HCT116 (cell line): ENCODE data around the gene SLC24A3. TPM values are rescaled to one million over a fixed set of nuclear protein-coding genes. Genes with fewer than 3 reads are reported as not detected.

Source experiments
- ATAC-seq: fragments of 200-7000 bp; cut with Tn5 transposase; 2 replicates; pipeline ENCODE4 v1.9.1; 2020; ENCODE audit warnings: mild to moderate bottlenecking, moderate library complexity
- BruUV-seq: library from RNA; stranded (reverse); fragments of 400-500 nt; replicated peaks from 2 replicates; lab custom pipeline; 2021; lab: Mats Ljungman, UMichigan
- CTCF ChIA-PET: fragments of 300-600 bp; sonication (Branson Sonifier 250); formaldehyde crosslinking; loops from one replicate; lab custom pipeline; 2021; ENCODE audit warnings: antibody characterized with exemption; lab: Charles Lee
- POLR2A ChIA-PET: fragments of 300-600, 350-600 bp; sonication (Branson Sonifier 250); formaldehyde crosslinking; loops from one replicate; lab custom pipeline; 2021; ENCODE audit warnings: antibody characterized with exemption; lab: Charles Lee
- RAD21 ChIA-PET, 2 experiments: fragments of 300-600 bp; sonication (Branson Sonifier 250); formaldehyde crosslinking; loops; one replicate each; lab custom pipeline; 2023; ENCODE audit warnings: low total read pairs in 2 of 2; ENCODE audit not compliant: uncharacterized antibody in 2 of 2, unreplicated experiment in 2 of 2, low non-redundant PET in 1 of 2; lab: Charles Lee
- DNase-seq: peaks from one replicate; pipeline ENCODE4 v3.0.0-alpha.2; 2010; ENCODE audit warnings: low read depth, low spot score
- H2AFZ ChIP-seq: fragments of 200-600 bp; shearing (Covaris generic), sonication (generic); 2 replicates; pipeline ENCODE4 v1.6.1; 2017; ENCODE audit warnings: low read depth, mixed run types, mixed read lengths, antibody characterized with exemption, low read length; ENCODE audit not compliant: poor library complexity, severe bottlenecking
- H3K27ac ChIP-seq: 2 replicates; pipeline ENCODE4 v1.5.1; 2012; ENCODE audit warnings: low read depth, low read length
- H3K27me3 ChIP-seq: fragments of 200-600 bp; sonication (generic); 2 replicates; pipeline ENCODE4 v1.6.1; 2016; ENCODE audit warnings: mixed run types, low read length, mixed read lengths; ENCODE audit not compliant: insufficient read depth
- H3K36me3 ChIP-seq, 2 experiments: fragments of 200-500 bp in 1 of 2; fragments of 200-600 bp in 1 of 2; sonication (Bioruptor generic) in 1 of 2; sonication (generic) in 1 of 2; 2 replicates each; pipeline versions ENCODE4 v1.5.1 to v1.6.1; 2014 to 2016; ENCODE audit warnings: low read length in 2 of 2, inconsistent platforms in 1 of 2, mixed read lengths in 1 of 2, mixed run types in 1 of 2; ENCODE audit not compliant: insufficient read depth in 2 of 2, control insufficient read depth in 1 of 2
- H3K4me1 ChIP-seq, 2 experiments: fragments of 200-600 bp in 1 of 2; sonication (generic) in 1 of 2; 2 replicates each; pipeline versions ENCODE4 v1.5.1 to v1.6.1; 2012 to 2017; ENCODE audit warnings: low read length in 2 of 2, inconsistent platforms in 1 of 2, mild to moderate bottlenecking in 1 of 2, mixed read lengths in 1 of 2, mixed run types in 1 of 2, moderate library complexity in 1 of 2; ENCODE audit not compliant: insufficient read depth in 2 of 2, control insufficient read depth in 1 of 2
- H3K4me2 ChIP-seq: fragments of 200-600 bp; sonication (generic); 2 replicates; pipeline ENCODE4 v1.6.1; 2017; ENCODE audit warnings: mixed run types, low read length, mixed read lengths
- H3K4me3 ChIP-seq, 2 experiments: fragments of 200-600 bp in 1 of 2; sonication (generic) in 1 of 2; replicated peaks in 1 of 2; 2 replicates each; pipeline ENCODE4 v1.5.1; 2011 to 2016; ENCODE audit warnings: low read length in 2 of 2, control low read depth in 1 of 2, low read depth in 1 of 2, mild to moderate bottlenecking in 1 of 2, mixed read lengths in 1 of 2, mixed run types in 1 of 2
- H3K79me2 ChIP-seq: fragments of 200-600 bp; sonication (generic); 2 replicates; pipeline ENCODE4 v1.6.1; 2017; ENCODE audit warnings: mild to moderate bottlenecking, mixed run types, low read length, moderate library complexity, mixed read lengths; ENCODE audit not compliant: insufficient read depth
- H3K9ac ChIP-seq: fragments of 200-600 bp; sonication (generic); 2 replicates; pipeline ENCODE4 v1.6.1; 2016; ENCODE audit warnings: low read length, mixed read lengths
- H3K9me2 ChIP-seq: fragments of 200-600 bp; sonication (generic), shearing (Covaris generic); 2 replicates; pipeline ENCODE4 v1.6.1; 2017; ENCODE audit warnings: mixed run types, mild to moderate bottlenecking, moderate library complexity; ENCODE audit not compliant: insufficient read depth
- H3K9me3 ChIP-seq, 2 experiments: fragments of 200-500 bp in 1 of 2; fragments of 200-600 bp in 1 of 2; sonication (Bioruptor generic) in 1 of 2; sonication (generic) in 1 of 2; 2 replicates each; pipeline ENCODE4 v1.6.1; 2014 to 2017; ENCODE audit warnings: low read length in 2 of 2, mixed read lengths in 2 of 2, inconsistent platforms in 1 of 2, low read depth in 1 of 2, mild to moderate bottlenecking in 1 of 2, mixed run types in 1 of 2, moderate library complexity in 1 of 2; ENCODE audit not compliant: control insufficient read depth in 1 of 2, insufficient read depth in 1 of 2
- H4K20me1 ChIP-seq: fragments of 200-600 bp; sonication (generic), shearing (Covaris generic); 2 replicates; pipeline ENCODE4 v1.6.1; 2017; ENCODE audit warnings: mixed run types, mild to moderate bottlenecking, moderate library complexity; ENCODE audit not compliant: insufficient read depth
- CEBPB ChIP-seq: IDR thresholded peaks from 2 replicates; pipeline ENCODE4 v1.6.1; 2012; ENCODE audit warnings: low read depth
- CTCF ChIP-seq, 3 experiments: fragments of 200-600 bp in 1 of 3; sonication (generic) in 1 of 3; IDR thresholded peaks in 2 of 3; conservative IDR thresholded peaks in 1 of 3; 2 replicates each; pipeline ENCODE4 v1.5.1; 2012 to 2017; ENCODE audit warnings: low read depth in 2 of 3, low read length in 2 of 3, antibody characterized with exemption in 1 of 3, borderline replicate concordance in 1 of 3, control low read depth in 1 of 3, mild to moderate bottlenecking in 1 of 3, mixed read lengths in 1 of 3, mixed run types in 1 of 3, moderate library complexity in 1 of 3; ENCODE audit not compliant: insufficient read depth in 1 of 3
- EGR1 ChIP-seq: IDR thresholded peaks from 2 replicates; pipeline ENCODE4 v1.6.1; 2012; ENCODE audit warnings: low read depth
- EZH2 ChIP-seq: fragments of 200-600 bp; sonication (generic); IDR thresholded peaks from 2 replicates; pipeline ENCODE4 v1.6.1; 2017; ENCODE audit warnings: antibody characterized with exemption, mixed run types
- EZH2phosphoT487 ChIP-seq: fragments of 200-600 bp; IDR thresholded peaks from 2 replicates; pipeline ENCODE4 v1.6.1; 2018; ENCODE audit warnings: antibody characterized with exemption, borderline replicate concordance
- FOSL1 ChIP-seq: IDR thresholded peaks from 2 replicates; pipeline ENCODE4 v1.6.1; 2012; ENCODE audit warnings: low read depth
- JUND ChIP-seq: IDR thresholded peaks from 2 replicates; pipeline ENCODE4 v1.6.1; 2012
- MAX ChIP-seq: IDR thresholded peaks from 2 replicates; pipeline ENCODE4 v1.6.1; 2012
- POLR2A ChIP-seq: IDR thresholded peaks from 2 replicates; pipeline ENCODE4 v1.7.0; 2011; ENCODE audit warnings: borderline replicate concordance; ENCODE audit not compliant: insufficient read depth, insufficient read length; ENCODE audit errors: extremely low read depth
- POLR2AphosphoS5 ChIP-seq: IDR thresholded peaks from 2 replicates; pipeline ENCODE4 v1.6.1; 2011; ENCODE audit warnings: mild to moderate bottlenecking, low read depth, low read length, moderate library complexity
- RAD21 ChIP-seq: IDR thresholded peaks from 2 replicates; pipeline ENCODE4 v1.6.1; 2012; ENCODE audit warnings: low read depth, mild to moderate bottlenecking
- SIN3A ChIP-seq: IDR thresholded peaks from 2 replicates; pipeline ENCODE4 v1.6.1; 2012; ENCODE audit warnings: low read depth
- SP1 ChIP-seq: IDR thresholded peaks from 2 replicates; pipeline ENCODE4 v1.6.1; 2012; ENCODE audit warnings: low read depth
- SRF ChIP-seq: IDR thresholded peaks from 2 replicates; pipeline ENCODE4 v1.6.1; 2012; ENCODE audit warnings: low read depth
- TCF7L2 ChIP-seq: IDR thresholded peaks from 2 replicates; pipeline ENCODE4 v1.7.0; 2011; ENCODE audit warnings: borderline replicate concordance, inconsistent platforms; ENCODE audit not compliant: insufficient read depth, insufficient read length; ENCODE audit errors: extremely low read depth
- YY1 ChIP-seq: IDR thresholded peaks from 2 replicates; pipeline ENCODE4 v1.6.1; 2011; ENCODE audit warnings: low read length, low read depth, moderate library complexity, mild to moderate bottlenecking; ENCODE audit not compliant: insufficient replicate concordance; ENCODE audit errors: extremely low read depth
- ZBTB33 ChIP-seq: IDR thresholded peaks from 2 replicates; pipeline ENCODE4 v1.6.1; 2011; ENCODE audit warnings: mild to moderate bottlenecking, low read length, moderate library complexity; ENCODE audit not compliant: insufficient replicate concordance; ENCODE audit errors: extremely low read depth
- ZFX ChIP-seq: fragments of 450-650 bp; IDR thresholded peaks from 2 replicates; pipeline ENCODE4 v1.6.1; 2017
- intact Hi-C: fragments of 100-400 bp; cut with micrococcal nuclease; formaldehyde crosslinking; loops from 2 replicates; pipeline ENCODE4 v1.10.0; 2022
- total RNA-seq: library from RNA; stranded (reverse); gene quantifications from one replicate; pipeline ENCODE4 v1.2.1, GENCODE V29; 2021; ENCODE audit not compliant: unreplicated experiment
- TF ChIP-seq, protein P1 (sequence below): IDR thresholded peaks from 2 replicates; pipeline ENCODE4 v1.6.1; 2012; ENCODE audit warnings: low read depth
- TF ChIP-seq, protein P2 (sequence below): IDR thresholded peaks from 2 replicates; pipeline ENCODE4 v1.6.1; 2012

SLC24A3 gene
- total RNA-seq, 1 experiment from 2014 or later, result not detected

- intact Hi-C loops, result no loop called here
- ChIA-PET RAD21 (no interaction called here), POLR2A (no interaction called here), CTCF (no interaction called here)
- Histone ChIP-seq H4K20me1 (no peaks in the 10 kb centered on the region), H3K9ac (no peak overlapping the region), H3K9me2 (no peaks in the 10 kb centered on the region), H3K27me3 (0 out of 2 replicates have a peak, but pooled peaks cover 3% of the 10 kb centered on the region), H3K4me3 (no peak overlapping the region), H3K27ac (no peak overlapping the region), H2AFZ (no peak overlapping the region), H3K36me3 (no peaks in the 10 kb centered on the region), H3K4me1 (no peaks in the 10 kb centered on the region), H3K9me3 (no peaks in the 10 kb centered on the region), H3K79me2 (no peaks in the 10 kb centered on the region)
- no peak for ATAC-seq
- DNase-seq, result no peak
- BruUV-seq, result no TSS peak
- TF ChIP-seq EZH2 (no peak), ZFX (no peak), EZH2phosphoT487 (no peak), EGR1 (no peak), POLR2A (no peak), SP1 (no peak), TCF7L2 (no peak), JUND (no peak), FOSL1 (no peak), SIN3A (no peak), YY1 (no peak), CTCF (IDR thresholded peaks at IDR 0.05 in 2 of 3, conservative IDR thresholded peaks at IDR 0.05 in 1 of 3; ENCODE audit: borderline replicate concordance in 1 of 3, insufficient read depth in 1 of 3, low read depth in 2 of 3, low read length in 2 of 3) (no peak), SRF (no peak), ZBTB33 (no peak), RAD21 (no peak), MAX (no peak), CEBPB (no peak), POLR2AphosphoS5 (no peak)
- TF ChIP-seq, protein P1, sequence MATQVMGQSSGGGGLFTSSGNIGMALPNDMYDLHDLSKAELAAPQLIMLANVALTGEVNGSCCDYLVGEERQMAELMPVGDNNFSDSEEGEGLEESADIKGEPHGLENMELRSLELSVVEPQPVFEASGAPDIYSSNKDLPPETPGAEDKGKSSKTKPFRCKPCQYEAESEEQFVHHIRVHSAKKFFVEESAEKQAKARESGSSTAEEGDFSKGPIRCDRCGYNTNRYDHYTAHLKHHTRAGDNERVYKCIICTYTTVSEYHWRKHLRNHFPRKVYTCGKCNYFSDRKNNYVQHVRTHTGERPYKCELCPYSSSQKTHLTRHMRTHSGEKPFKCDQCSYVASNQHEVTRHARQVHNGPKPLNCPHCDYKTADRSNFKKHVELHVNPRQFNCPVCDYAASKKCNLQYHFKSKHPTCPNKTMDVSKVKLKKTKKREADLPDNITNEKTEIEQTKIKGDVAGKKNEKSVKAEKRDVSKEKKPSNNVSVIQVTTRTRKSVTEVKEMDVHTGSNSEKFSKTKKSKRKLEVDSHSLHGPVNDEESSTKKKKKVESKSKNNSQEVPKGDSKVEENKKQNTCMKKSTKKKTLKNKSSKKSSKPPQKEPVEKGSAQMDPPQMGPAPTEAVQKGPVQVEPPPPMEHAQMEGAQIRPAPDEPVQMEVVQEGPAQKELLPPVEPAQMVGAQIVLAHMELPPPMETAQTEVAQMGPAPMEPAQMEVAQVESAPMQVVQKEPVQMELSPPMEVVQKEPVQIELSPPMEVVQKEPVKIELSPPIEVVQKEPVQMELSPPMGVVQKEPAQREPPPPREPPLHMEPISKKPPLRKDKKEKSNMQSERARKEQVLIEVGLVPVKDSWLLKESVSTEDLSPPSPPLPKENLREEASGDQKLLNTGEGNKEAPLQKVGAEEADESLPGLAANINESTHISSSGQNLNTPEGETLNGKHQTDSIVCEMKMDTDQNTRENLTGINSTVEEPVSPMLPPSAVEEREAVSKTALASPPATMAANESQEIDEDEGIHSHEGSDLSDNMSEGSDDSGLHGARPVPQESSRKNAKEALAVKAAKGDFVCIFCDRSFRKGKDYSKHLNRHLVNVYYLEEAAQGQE, result no peak
- TF ChIP-seq, protein P2, sequence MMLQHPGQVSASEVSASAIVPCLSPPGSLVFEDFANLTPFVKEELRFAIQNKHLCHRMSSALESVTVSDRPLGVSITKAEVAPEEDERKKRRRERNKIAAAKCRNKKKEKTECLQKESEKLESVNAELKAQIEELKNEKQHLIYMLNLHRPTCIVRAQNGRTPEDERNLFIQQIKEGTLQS, result no peak
- TF ChIP-seq, all 23 proteins: peak for 0
- H3K4me2 ChIP-seq, result no peak overlapping the region
Measured at GRCh38 chr20:19473922-19474286, 261.5 kb downstream of the SLC24A3 start.
